KMS-11 (cell line): ENCODE data around the gene FOXL1.

Experiments used
- H2AFZ ChIP-seq: fragments of 200-600 bp; sonication (generic); 2 replicates; pipeline ENCODE4 v1.6.1; 2016; ENCODE audit warnings: antibody characterized with exemption, mixed run types, low read depth
- H3K27ac ChIP-seq: fragments of 200-600 bp; sonication (generic); 2 replicates; pipeline ENCODE4 v1.6.1; 2016; ENCODE audit warnings: mild to moderate bottlenecking, mixed run types
- H3K27me3 ChIP-seq: fragments of 200-600 bp; sonication (generic); 2 replicates; pipeline ENCODE4 v1.6.1; 2017; ENCODE audit warnings: mild to moderate bottlenecking, low read depth, mixed run types, moderate library complexity; ENCODE audit not compliant: insufficient read depth
- H3K36me3 ChIP-seq: fragments of 200-600 bp; sonication (generic); 2 replicates; pipeline ENCODE4 v1.6.1; 2017; ENCODE audit warnings: mild to moderate bottlenecking, mixed run types; ENCODE audit not compliant: insufficient read depth
- H3K4me1 ChIP-seq: fragments of 200-600 bp; sonication (generic); 2 replicates; pipeline ENCODE4 v1.6.1; 2016; ENCODE audit warnings: mild to moderate bottlenecking, low read depth, mixed run types; ENCODE audit not compliant: poor library complexity, severe bottlenecking
- H3K4me2 ChIP-seq: fragments of 200-600 bp; sonication (generic); 2 replicates; pipeline ENCODE4 v1.7.0; 2016; ENCODE audit warnings: mild to moderate bottlenecking, mixed run types
- H3K4me3 ChIP-seq: fragments of 200-600 bp; sonication (generic); IDR thresholded peaks from 2 replicates; pipeline ENCODE4 v1.6.1; 2017; ENCODE audit warnings: low read depth, low read length, mixed read lengths; ENCODE audit not compliant: insufficient read depth
- H3K79me2 ChIP-seq: fragments of 200-600 bp; sonication (generic); 2 replicates; pipeline ENCODE4 v1.6.1; 2016; ENCODE audit warnings: low read depth, mixed run types; ENCODE audit not compliant: insufficient read depth
- H3K9ac ChIP-seq: fragments of 200-600 bp; sonication (generic); 2 replicates; pipeline ENCODE4 v1.6.1; 2016; ENCODE audit warnings: mild to moderate bottlenecking, mixed run types
- H4K20me1 ChIP-seq: fragments of 200-600 bp; sonication (generic); 2 replicates; pipeline ENCODE4 v1.6.1; 2016; ENCODE audit warnings: mild to moderate bottlenecking, mixed run types; ENCODE audit not compliant: insufficient read depth
- TF ChIP-seq, protein P1 (sequence below): fragments of 200-600 bp; sonication (generic); conservative IDR thresholded peaks from 2 replicates; pipeline ENCODE4 v1.6.1; 2017; ENCODE audit warnings: low read depth, mild to moderate bottlenecking, antibody characterized with exemption, low read length, moderate library complexity, mixed read lengths

Gene FOXL1

DNA sequence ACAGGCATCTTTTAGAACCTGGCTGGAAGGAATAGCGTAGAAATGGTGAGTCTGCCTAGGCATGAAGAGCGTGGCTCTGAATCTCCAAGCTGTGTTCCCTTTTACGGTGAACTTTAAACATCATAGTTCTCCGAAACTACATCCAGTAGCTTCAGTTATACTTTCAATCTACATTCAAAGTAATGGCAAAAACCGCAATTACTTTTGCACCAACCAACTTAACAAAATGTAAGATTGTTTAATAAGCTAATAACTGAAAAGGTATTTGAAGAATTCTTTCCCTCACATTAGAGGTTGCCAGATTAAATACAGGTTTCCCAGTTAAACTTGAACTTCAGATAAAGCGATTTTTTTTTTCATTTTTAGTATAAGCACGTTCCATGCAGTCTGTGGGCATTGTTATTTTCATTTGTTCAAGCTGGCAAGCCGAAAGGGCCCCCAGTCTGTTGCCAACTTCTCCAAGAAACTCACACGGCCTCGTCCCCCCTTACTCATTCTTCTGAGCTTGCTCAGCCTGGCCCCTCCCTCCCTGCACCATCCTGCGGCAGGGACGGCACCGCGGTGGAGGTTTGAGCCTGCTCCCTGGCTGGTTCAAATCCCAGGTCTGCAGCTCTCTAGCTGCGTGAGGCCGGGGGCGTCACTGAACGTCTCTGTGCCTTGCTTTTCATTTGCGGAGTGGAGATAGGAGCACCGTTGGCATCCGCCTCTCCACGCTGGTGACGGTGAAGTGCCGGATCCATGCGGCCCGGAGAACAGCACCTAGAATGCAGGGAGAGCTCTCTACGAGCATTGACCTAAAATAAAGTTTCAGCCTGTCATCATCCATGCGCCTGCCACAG lies 19.8 kb upstream of the FOXL1 start:
- peaks cover 9% of the 10 kb centered on the region; the same call in 1 of the 2 replicates for H3K79me2 ChIP-seq
- H2AFZ ChIP-seq, result no peak overlapping the region
- no peaks in the 10 kb centered on the region for H4K20me1 ChIP-seq
- TF ChIP-seq, protein P1, sequence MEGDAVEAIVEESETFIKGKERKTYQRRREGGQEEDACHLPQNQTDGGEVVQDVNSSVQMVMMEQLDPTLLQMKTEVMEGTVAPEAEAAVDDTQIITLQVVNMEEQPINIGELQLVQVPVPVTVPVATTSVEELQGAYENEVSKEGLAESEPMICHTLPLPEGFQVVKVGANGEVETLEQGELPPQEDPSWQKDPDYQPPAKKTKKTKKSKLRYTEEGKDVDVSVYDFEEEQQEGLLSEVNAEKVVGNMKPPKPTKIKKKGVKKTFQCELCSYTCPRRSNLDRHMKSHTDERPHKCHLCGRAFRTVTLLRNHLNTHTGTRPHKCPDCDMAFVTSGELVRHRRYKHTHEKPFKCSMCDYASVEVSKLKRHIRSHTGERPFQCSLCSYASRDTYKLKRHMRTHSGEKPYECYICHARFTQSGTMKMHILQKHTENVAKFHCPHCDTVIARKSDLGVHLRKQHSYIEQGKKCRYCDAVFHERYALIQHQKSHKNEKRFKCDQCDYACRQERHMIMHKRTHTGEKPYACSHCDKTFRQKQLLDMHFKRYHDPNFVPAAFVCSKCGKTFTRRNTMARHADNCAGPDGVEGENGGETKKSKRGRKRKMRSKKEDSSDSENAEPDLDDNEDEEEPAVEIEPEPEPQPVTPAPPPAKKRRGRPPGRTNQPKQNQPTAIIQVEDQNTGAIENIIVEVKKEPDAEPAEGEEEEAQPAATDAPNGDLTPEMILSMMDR, result no peak
- no peak overlapping the region for H3K4me3 ChIP-seq
- no peaks in the 10 kb centered on the region for H3K36me3 ChIP-seq
- no peak overlapping the region for H3K27ac ChIP-seq
- H3K9ac ChIP-seq, result no peak overlapping the region
- H3K27me3 ChIP-seq, result peaks cover 15% of the 10 kb centered on the region; the same call in 1 of the 2 replicates
- H3K4me1 ChIP-seq, result peaks cover 10% of the 10 kb centered on the region
- no peak overlapping the region for H3K4me2 ChIP-seq

DNA sequence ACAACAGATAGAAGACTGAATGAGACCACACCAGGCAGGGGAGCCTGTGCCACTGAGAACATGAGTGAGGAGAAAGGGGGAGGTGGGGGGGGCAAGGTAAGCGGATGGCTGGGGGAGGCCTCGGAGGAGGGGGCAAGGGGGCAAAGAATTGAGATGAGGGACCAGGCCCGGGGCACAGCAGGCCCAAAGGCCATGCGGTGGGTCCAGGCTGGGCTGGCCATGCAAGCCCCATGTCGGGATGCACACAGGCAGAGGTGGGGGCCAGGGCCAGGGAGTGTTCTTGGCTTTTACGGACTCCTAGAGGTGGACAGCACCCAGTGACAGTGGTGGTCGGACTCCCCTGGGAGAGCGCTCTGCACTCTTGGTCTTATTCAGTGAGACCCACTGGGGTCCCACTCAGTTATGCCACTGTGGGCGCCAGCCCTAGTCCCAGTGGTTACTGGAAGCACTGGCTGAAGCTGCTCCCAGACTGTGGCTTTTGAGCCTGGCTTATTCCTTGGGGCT lies 18.5 kb upstream of the FOXL1 start:
- Histone ChIP-seq H3K9ac (no peak overlapping the region), H2AFZ (no peak overlapping the region), H3K4me1 (peaks cover 9% of the 10 kb centered on the region), H4K20me1 (no peaks in the 10 kb centered on the region), H3K79me2 (no peaks in the 10 kb centered on the region), H3K4me3 (no peak overlapping the region), H3K27me3 (peaks cover 25% of the 10 kb centered on the region; the same call in 1 of the 2 replicates), H3K4me2 (no peak overlapping the region), H3K27ac (no peak overlapping the region), H3K36me3 (no peaks in the 10 kb centered on the region)
- TF ChIP-seq, protein P1, result no peak

DNA sequence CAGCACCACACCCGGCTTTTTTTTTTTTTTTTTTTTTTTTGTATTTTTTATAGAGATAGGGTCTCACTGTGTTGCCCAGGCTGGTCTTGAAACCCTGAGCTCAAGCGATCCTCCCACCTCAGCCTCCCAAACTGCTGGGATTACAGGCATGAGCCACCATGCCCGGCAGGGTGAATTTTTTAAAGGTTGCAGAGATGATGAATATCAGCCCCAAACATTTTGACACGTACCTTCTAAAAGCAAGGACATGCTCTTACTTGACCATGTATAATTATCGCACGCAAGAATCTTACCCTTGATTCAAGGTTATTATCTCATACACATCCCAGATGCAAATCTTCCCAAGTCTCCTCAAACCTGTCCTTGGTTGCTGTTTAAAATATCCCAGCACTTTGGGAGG lies 16.0 kb upstream of the FOXL1 start:
- Histone ChIP-seq H3K27ac (no peak overlapping the region), H3K4me1 (peaks cover 5% of the 10 kb centered on the region), H3K36me3 (no peaks in the 10 kb centered on the region), H3K79me2 (no peaks in the 10 kb centered on the region), H2AFZ (no peak overlapping the region), H3K4me2 (no peak overlapping the region), H4K20me1 (no peaks in the 10 kb centered on the region), H3K4me3 (no peak overlapping the region), H3K9ac (no peak overlapping the region), H3K27me3 (peaks cover 26% of the 10 kb centered on the region; the same call in 1 of the 2 replicates)
- TF ChIP-seq, protein P1, result no peak

DNA sequence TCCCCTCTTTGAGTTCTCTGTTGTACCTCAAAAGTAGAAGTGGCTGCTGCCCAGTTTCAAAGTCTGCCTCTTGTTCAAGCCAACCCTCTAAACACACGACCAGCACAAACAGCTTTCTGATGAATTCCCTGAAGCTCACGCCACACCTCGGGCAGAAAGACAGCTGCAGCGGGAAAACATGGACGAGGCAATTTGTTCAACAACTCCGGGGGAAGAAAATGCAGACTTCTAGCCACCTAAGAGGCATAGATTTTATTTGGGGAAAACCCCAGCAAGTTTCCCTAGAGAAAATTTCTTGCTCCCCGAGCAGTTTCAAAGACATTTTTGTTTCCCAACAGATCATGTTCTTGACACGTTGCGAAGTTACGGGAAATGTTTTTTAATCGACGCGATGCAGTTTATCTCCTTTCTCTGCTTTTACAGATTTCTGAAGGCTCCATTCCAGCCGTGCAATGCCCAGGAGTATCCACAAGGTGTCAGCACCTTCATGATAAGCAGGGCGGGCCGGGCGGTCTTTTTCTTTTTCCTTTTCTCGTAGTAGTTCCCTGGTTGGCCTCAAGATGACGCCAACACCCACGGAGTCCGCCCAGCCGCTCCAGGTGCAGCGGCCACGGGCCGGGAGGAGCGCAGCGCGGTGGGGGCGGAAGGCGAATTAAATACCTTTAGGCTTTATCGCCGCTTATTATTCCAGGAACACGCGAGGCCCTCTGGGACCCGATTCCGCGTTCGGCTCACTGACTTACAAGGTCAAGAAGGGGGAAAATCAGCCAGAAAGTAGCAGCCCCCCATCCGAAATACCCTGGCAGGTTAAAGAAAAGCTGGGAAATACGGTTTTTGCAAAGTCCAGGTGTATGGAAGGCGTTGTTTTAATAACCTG lies 14.6 kb upstream of the FOXL1 start:
- Histone ChIP-seq H3K4me2 (peak overlapping the region; percentile 88), H3K4me1 (peaks cover 5% of the 10 kb centered on the region), H3K4me3 (no peak overlapping the region), H4K20me1 (no peaks in the 10 kb centered on the region), H3K27ac (no peak overlapping the region), H2AFZ (peak overlapping the region; percentile 65; the same call in 1 of the 2 replicates), H3K79me2 (no peaks in the 10 kb centered on the region), H3K9ac (no peak overlapping the region), H3K27me3 (peaks cover 21% of the 10 kb centered on the region; the same call in 1 of the 2 replicates), H3K36me3 (no peaks in the 10 kb centered on the region)
- TF ChIP-seq, protein P1, result peak; percentile 99
